Spinal cord (tissue), 10 donors: ENCODE data around the gene FAM151B. TPM values are rescaled to one million over a fixed set of nuclear protein-coding genes. Genes with fewer than 3 reads are reported as not detected.
A peak's percentile ranks its signal among the peaks of the same experiment; 100 is the strongest.
"Not testable (repeated sequence)": the region's sequence is repeated elsewhere in the genome, so short reads cannot be mapped to it uniquely, and the experiment has no call there.

ENCODE experiments used
- DNase-seq, 6 donors: peaks; one replicate each; pipeline versions ENCODE4 v3.0.0 to v3.0.0-alpha.2; 2013 to 2015; ENCODE audit warnings: low spot score in 6 of 6, low read depth in 4 of 6
- H3K27ac ChIP-seq: one replicate; pipeline ENCODE4 v1.5.1; 2013; ENCODE audit warnings: low read depth, low read length, control low read depth
- H3K27me3 ChIP-seq: one replicate; pipeline ENCODE4 v1.6.1; 2013; ENCODE audit warnings: low read length; ENCODE audit not compliant: control insufficient read depth, insufficient read depth
- H3K36me3 ChIP-seq: one replicate; pipeline ENCODE4 v1.6.1; 2013; ENCODE audit warnings: low read length; ENCODE audit not compliant: control insufficient read depth, insufficient read depth
- H3K4me1 ChIP-seq: one replicate; pipeline ENCODE4 v1.6.1; 2013; ENCODE audit warnings: low read length; ENCODE audit not compliant: control insufficient read depth, insufficient read depth
- H3K4me3 ChIP-seq: one replicate; pipeline ENCODE4 v1.5.1; 2013; ENCODE audit warnings: low read depth, low read length, control low read depth
- H3K9me3 ChIP-seq: one replicate; pipeline ENCODE4 v1.6.1; 2013; ENCODE audit warnings: low read length; ENCODE audit not compliant: control insufficient read depth, insufficient read depth
- WGBS: methylation state at CpG from one replicate; pipeline ENCODE4 v1.1.5; 2013; ENCODE audit warnings: missing lambda C conversion rate; ENCODE audit not compliant: insufficient coverage; 5-methylcytosine and 5-hydroxymethylcytosine counted together
- polyA plus RNA-seq, 2 donors: library from polyadenylated mRNA; unstranded; fragments of 120-200 nt; gene quantifications; one replicate each; pipeline ENCODE4 v1.2.1, GENCODE V29; 2013; ENCODE audit not compliant: insufficient read length in 2 of 2
- total RNA-seq, 2 donors: library from RNA; depleted of rRNA in 1 of 2; stranded (reverse); fragments of 120-200 nt in 1 of 2; fragments of >200 nt in 1 of 2; gene quantifications; one replicate each; pipeline versions ENCODE4 v1.2.3 to v1.2.4, GENCODE V29; 2013 to 2014
- donor health status: healthy.

Gene FAM151B
- total and polyA plus RNA-seq, 4 donors: 3.7 to 15.5 (median 6.7) TPM

DNA sequence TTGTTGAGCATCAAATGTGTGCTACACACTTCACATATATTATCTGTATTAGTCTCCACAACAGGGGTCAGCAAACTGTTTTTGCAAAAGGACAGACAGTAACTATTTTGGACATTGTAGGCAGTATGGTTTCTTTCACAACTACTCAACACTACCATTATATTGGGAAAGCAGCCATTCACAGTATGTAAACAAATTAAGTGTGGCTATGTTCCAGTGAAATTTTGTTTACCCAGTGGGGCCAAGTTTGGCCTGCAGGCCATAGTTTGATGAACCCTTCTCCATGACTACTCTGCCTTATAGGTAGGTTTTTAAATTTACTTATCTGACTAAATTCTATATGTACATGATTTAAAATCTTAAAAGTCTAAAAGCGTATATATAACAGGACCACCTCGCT is 13.0 kb upstream of the FAM151B start:
- no peak overlapping the region for H3K27ac ChIP-seq
- no peak for DNase-seq
- WGBS: no CpG with 5 or more reads among the region's 2 CpGs
- H3K36me3 ChIP-seq: peaks cover 12% of the 10 kb centered on the region
- no peak overlapping the region for H3K4me3 ChIP-seq
- H3K27me3 ChIP-seq: no peaks in the 10 kb centered on the region
- H3K4me1 ChIP-seq: no peaks in the 10 kb centered on the region
- peaks cover 5% of the 10 kb centered on the region for H3K9me3 ChIP-seq

GRCh38 chr5:80479713-80480112 is 8.2 kb upstream of the FAM151B start:
- H3K36me3 ChIP-seq: peaks cover 13% of the 10 kb centered on the region
- H3K27ac ChIP-seq: no peak overlapping the region
- H3K27me3 ChIP-seq: no peaks in the 10 kb centered on the region
- H3K4me1 ChIP-seq: no peaks in the 10 kb centered on the region
- H3K9me3 ChIP-seq: no peaks in the 10 kb centered on the region
- no peak for DNase-seq
- H3K4me3 ChIP-seq: no peak overlapping the region

- no peak overlapping the region for H3K4me3 ChIP-seq
- H3K4me1 ChIP-seq: no peaks in the 10 kb centered on the region
- no peak for DNase-seq
- H3K9me3 ChIP-seq: no peaks in the 10 kb centered on the region
- peaks cover 16% of the 10 kb centered on the region for H3K36me3 ChIP-seq
- H3K27ac ChIP-seq: no peak overlapping the region
- 100% methylated on average over 2 of the region's 2 CpGs for WGBS
- H3K27me3 ChIP-seq: no peaks in the 10 kb centered on the region
These were observed 7.5 kb upstream of the FAM151B start for GRCh38 chr5:80480354-80480753.

GRCh38 chr5:80481019-80481893 is 6.6 kb upstream of the FAM151B start:
- no peaks in the 10 kb centered on the region for H3K4me1 ChIP-seq
- H3K27ac ChIP-seq: no peak overlapping the region
- no peaks in the 10 kb centered on the region for H3K9me3 ChIP-seq
- no peak overlapping the region for H3K4me3 ChIP-seq
- 95% methylated on average over 3 of the region's 3 CpGs for WGBS
- no peaks in the 10 kb centered on the region for H3K27me3 ChIP-seq
- peak in 1 of 6 donors; percentile 7 for DNase-seq
- peaks cover 10% of the 10 kb centered on the region for H3K36me3 ChIP-seq

- no peaks in the 10 kb centered on the region for H3K9me3 ChIP-seq
- WGBS: 100% methylated on average over 3 of the region's 4 CpGs
- DNase-seq: no peak
- no peak overlapping the region for H3K4me3 ChIP-seq
- no peaks in the 10 kb centered on the region for H3K27me3 ChIP-seq
- H3K36me3 ChIP-seq: peaks cover 10% of the 10 kb centered on the region
- H3K4me1 ChIP-seq: peaks cover 4% of the 10 kb centered on the region
- H3K27ac ChIP-seq: no peak overlapping the region
These were observed 5.3 kb upstream of the FAM151B start for GRCh38 chr5:80482578-80482977.

GRCh38 chr5:80483636-80484232 is 4.2 kb upstream of the FAM151B start:
- Histone ChIP-seq H3K27me3 (no peaks in the 10 kb centered on the region), H3K36me3 (peaks cover 10% of the 10 kb centered on the region), H3K27ac (no peak overlapping the region), H3K9me3 (no peaks in the 10 kb centered on the region), H3K4me1 (peaks cover 4% of the 10 kb centered on the region), H3K4me3 (no peak overlapping the region)
- no CpG with 5 or more reads among the region's 3 CpGs for WGBS
- no peak for DNase-seq

DNA sequence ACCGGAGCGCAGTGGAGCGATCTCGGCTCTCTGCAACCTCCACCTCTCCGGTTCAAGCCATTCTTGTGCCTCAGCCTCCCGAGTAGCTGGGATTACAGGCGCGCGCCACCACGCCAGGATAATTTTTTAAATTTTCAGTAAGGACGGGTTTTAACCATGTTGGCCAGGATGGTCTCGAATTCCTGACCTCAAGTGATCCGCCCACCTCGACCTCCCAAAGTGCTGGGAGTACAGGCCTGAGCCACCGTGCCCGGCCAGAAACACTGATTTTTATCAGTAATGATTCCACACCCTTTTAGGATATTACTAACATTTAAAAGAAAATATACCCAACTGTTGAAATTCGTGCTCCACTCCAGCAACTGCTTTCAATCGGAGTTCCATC is 464 bp upstream of the FAM151B start:
- no peaks in the 10 kb centered on the region for H3K9me3 ChIP-seq
- 24% methylated on average over 8 of the region's 18 CpGs for WGBS
- no peak for DNase-seq
- H3K4me3 ChIP-seq: peak overlapping the region; percentile 81
- H3K4me1 ChIP-seq: peaks cover 4% of the 10 kb centered on the region
- H3K27me3 ChIP-seq: no peaks in the 10 kb centered on the region
- peak overlapping the region; percentile 82 for H3K27ac ChIP-seq
- H3K36me3 ChIP-seq: peaks cover 4% of the 10 kb centered on the region

DNA sequence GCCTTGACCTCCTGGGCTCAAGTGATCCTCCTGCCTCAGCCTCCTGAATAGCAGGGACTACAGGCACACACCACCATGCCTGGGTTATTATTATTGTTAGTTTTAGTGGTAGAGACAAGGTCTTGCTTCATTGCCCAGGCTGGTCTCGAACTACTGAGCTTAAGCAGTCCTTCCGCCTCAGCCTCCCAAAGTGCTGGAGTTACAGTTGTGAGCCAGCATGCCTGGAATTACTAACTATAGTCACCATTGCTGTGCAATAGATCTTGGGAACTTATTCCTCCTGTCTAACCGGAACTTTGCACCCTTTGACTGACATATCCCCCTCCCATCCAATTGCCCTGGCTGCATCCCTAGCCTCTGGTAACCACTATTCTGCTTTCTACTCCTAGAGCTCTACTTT is 3.4 kb downstream of the FAM151B start:
- Histone ChIP-seq H3K27me3 (no peaks in the 10 kb centered on the region), H3K36me3 (no peaks in the 10 kb centered on the region), H3K27ac (no peak overlapping the region), H3K4me3 (no peak overlapping the region), H3K9me3 (no peaks in the 10 kb centered on the region), H3K4me1 (peaks cover 4% of the 10 kb centered on the region)
- DNase-seq: no peak
- 81% methylated on average over 2 of the region's 3 CpGs for WGBS

- Histone ChIP-seq H3K4me1 (no peaks in the 10 kb centered on the region), H3K9me3 (no peaks in the 10 kb centered on the region), H3K27ac (no peak overlapping the region), H3K4me3 (no peak overlapping the region), H3K36me3 (no peaks in the 10 kb centered on the region), H3K27me3 (no peaks in the 10 kb centered on the region)
- DNase-seq: no peak
- 100% methylated on average over 2 of the region's 3 CpGs for WGBS
These were observed 4.8 kb downstream of the FAM151B start for GRCh38 chr5:80492741-80493140.

DNA sequence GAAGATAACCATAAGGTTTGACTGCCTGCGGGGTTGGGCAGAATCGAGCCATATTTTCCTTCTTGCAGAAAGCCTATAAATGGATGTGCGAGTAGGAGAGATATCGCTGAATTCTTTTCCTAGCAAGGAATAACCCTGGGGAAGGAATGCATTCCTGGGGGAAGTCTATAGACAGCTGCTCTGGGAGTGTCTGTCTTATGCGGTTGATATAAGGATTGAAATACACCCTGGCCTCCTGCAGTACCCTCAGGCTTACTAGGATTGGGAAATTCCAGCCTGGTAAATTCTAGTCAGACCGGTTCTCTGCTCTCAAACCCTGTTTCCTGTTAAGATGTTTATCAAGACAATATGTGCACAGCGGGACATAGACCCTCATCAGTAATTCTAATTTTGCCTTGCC is 5.5 kb downstream of the FAM151B start:
- H3K4me1 ChIP-seq: not testable (repeated sequence)

More for the DNA sequence above, 5.5 kb downstream of the FAM151B start:
- not testable (repeated sequence) for H3K4me3 ChIP-seq, H3K36me3 ChIP-seq, H3K27ac ChIP-seq, H3K27me3 ChIP-seq, DNase-seq, H3K9me3 ChIP-seq
- WGBS: 60% methylated on average over 3 of the region's 7 CpGs
